HG03175 (cell line): ENCODE results near the gene PUS1.
"Not testable (repeated sequence)": the region's sequence is repeated elsewhere in the genome, so short reads cannot be mapped to it uniquely, and the experiment has no call there.

Experiments
- ATAC-seq: cut with Tn5 transposase; IDR thresholded peaks from one replicate; pipeline ENCODE4 v1.9.1; 2021; ENCODE audit warnings: mild to moderate bottlenecking, moderate library complexity; ENCODE audit not compliant: unreplicated experiment

The PUS1 gene

GRCh38 chr12:131959116-131959515 is 30.0 kb downstream of the PUS1 start:
- no peak for ATAC-seq

DNA sequence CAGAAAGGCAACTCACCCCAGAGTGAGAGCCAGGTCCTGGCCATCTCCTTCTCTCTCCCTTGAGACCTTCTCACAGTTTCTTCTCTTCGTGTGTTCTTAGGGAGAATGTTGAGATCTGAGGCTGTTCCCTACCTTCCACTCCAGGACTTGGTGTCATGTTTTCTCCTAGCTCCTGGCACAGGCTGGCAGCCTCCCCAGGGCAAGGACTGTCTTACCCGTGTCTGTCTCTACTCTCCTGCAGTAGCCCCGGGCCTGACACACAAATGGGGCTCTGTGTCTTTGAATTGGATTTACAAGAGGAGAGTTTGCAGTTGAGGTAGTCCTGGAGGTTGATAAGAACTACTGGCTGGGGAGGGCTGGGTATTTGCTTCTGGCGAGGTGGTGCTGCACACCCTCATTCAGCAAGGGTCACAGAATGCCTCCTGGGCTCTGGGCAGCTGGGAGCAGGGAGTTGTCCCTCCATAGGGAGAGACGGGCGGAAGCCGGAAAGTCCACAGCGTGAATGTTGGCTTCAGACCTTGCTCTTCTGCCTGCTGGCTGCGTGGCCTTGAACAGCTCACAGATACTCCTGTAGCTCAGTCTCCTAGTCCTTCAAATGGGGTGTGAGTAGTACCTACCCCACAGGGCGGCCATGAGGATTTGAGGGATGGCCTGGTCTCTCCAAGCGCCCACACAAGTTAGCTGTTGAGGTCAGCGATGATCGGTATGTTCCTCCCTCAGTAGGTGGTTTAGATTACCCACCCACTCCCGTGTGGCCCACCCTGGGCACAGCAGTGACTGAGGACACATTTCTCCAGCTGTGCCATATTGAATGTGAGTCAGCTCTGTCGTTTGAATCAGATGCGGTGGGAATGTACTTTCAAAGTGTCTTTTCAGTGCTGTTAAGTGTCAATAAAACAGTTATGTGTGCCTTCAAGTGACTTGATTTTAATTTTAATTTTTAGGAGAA is 30.8 kb downstream of the PUS1 start:
- no peak for ATAC-seq

DNA sequence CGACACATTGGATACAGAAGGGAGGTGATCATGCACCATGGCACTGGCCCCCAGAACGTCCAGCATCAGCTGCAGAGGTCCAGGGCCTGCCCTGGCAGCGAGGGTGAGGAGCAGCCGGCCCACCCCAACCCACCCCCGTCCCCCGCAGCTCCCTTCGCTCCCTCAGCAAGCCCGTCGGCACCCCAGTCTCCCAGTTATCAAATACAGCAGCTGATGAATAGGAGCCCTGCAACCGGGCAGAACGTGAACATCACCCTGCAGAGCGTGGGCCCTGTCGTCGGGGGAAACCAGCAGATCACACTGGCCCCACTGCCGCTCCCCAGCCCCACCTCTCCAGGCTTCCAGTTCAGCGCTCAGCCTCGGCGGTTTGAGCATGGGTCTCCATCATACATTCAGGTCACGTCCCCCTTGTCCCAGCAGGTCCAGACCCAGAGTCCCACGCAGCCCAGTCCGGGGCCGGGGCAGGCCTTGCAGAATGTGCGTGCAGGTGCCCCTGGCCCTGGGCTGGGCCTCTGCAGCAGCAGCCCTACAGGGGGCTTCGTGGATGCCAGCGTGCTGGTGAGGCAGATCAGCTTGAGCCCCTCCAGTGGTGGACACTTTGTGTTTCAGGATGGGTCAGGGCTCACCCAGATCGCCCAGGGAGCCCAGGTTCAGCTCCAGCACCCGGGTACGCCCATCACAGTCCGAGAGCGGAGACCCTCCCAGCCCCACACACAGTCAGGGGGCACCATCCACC is 31.7 kb downstream of the PUS1 start:
- ATAC-seq, result not testable (repeated sequence)

DNA sequence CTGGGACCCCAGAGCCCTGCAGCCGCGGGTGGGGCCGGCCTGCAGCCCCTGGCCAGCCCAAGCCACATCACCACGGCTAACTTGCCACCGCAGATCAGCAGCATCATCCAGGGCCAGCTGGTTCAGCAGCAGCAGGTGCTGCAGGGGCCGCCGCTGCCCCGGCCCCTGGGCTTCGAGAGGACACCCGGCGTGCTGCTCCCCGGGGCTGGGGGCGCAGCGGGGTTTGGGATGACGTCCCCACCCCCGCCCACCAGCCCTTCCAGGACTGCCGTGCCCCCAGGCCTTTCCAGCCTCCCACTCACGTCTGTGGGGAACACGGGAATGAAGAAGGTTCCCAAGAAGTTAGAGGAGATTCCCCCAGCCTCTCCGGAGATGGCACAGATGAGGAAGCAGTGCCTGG is 32.3 kb downstream of the PUS1 start:
- not testable (repeated sequence) for ATAC-seq

DNA sequence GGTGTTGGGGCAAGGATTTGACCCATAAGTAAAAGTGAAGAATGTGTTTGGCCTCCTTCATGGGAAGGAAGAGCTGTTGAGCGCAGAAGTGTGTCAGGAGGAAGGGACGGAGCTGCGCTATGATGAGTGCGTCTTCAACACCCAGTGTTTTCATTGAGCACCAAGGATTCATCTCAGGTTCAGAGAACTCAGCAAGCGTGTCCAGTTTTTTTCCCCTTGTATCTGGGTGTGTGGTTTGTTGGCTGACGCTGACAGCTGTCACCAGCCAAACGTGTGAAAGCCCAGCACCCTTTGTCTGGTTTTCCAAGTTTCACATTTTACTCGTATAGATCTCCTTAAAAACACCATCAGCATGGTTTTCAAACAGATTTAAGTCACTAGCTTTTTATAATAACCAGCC is 33.0 kb downstream of the PUS1 start:
- ATAC-seq, result no peak

- no peak for ATAC-seq
Observed at GRCh38 chr12:131963381-131963780, 34.3 kb downstream of the PUS1 start.

- ATAC-seq, result no peak
Observed at GRCh38 chr12:131965073-131965472, 36.0 kb downstream of the PUS1 start.

DNA sequence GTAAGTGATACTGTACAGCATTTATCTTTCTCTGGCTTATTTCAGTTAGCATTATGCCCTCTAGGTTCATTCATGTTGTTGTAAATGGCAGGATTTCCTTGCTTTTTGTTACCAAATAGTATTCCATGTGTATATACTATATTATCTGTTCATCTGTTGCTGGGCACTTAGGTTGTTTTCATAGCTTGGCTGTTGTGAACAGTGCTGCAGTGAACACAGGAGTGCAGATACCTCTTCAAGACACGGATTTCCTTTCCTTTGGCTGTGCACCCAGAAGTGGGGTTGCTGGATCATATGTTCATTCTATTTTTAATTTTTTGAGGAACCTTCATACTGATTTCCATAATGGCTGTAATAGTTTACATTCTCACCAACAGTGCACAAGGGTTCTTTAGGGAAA is 42.1 kb downstream of the PUS1 start:
- ATAC-seq, result no peak

- ATAC-seq, result no peak
Observed at GRCh38 chr12:131975228-131975627, 46.2 kb downstream of the PUS1 start.

GRCh38 chr12:131979606-131980005 is 50.5 kb downstream of the PUS1 start:
- no peak for ATAC-seq

GRCh38 chr12:131980263-131980662 is 51.2 kb downstream of the PUS1 start:
- no peak for ATAC-seq

DNA sequence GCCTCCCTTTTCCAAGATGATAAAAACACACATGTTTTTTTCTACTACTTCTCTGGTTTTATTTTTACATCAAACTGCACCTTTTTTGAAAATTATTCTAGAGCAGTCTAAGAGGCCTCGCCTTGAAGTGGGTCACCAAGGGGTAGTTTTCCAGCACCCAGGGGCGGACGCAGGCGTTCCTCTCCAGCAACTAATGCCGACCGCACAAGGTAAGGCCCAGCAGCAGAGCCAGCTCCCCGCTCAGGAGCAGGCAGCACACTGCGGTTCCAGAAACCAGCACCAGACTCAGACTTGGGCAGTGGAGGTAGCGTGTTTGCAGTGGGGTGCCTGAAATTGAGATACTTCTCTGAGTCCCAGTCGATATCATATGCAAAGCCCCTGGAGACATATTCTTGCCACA is 52.3 kb downstream of the PUS1 start:
- no peak for ATAC-seq

- ATAC-seq, result no peak
Observed at GRCh38 chr12:131982041-131982440, 53.0 kb downstream of the PUS1 start.

GRCh38 chr12:131983026-131983425 is 54.0 kb downstream of the PUS1 start:
- ATAC-seq, result no peak

DNA sequence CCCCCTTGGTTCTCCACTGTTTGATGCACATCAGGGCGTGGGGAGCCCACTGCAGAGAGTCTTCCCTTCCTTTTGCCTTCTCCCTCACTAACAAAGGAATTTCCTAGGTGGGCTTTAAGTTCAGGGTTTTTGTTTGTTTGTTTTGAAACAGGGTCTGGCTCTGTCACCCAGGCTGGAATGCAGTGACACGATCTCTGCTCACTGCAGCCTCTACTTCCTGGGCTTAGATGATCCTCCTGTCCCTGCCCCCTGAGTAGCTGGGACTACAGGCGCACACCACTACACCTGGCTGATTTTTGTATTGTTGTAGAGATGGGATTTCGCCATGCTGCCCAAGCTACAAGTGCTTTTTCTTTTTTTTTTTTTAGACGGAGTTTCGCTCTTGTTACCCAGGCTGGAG is 54.5 kb downstream of the PUS1 start:
- ATAC-seq, result no peak

DNA sequence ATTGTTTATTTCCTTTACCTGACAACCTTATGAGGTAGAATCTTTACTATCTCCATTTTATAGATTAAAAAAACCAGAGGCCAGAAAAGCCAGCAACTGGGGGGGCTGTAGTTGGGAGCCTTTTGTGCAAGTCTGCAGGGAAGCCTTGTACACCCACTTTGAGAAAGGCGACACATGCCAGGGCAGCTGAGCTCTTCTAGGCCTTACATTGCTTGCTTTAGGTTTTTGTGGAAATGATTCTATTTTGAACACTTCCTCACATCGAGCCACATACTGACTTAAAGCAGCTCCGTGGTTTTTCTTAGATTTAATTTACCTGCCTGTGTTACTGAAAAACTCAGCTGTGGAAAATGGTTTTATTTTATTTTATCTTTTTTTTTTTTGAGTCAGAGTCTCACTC is 55.3 kb downstream of the PUS1 start:
- ATAC-seq, result no peak

DNA sequence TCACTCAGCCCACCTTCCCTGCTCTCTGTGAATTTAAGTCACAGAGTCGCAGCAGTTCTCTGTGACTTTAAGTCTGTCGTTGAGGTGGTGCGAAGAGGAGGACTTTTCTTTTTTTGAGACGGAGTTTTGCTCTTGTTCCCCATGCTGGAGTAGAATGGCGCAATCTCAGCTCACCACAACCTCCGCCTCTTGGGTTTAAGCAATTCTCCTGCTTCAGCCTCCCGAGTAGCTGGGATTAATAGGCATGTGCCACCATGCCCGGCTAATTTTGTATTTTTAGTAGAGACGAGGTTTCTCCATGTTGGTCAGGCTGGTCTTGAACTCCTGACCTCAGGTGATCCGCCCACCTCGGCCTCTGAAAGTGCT is 56.4 kb downstream of the PUS1 start:
- ATAC-seq, result not testable (repeated sequence)

DNA sequence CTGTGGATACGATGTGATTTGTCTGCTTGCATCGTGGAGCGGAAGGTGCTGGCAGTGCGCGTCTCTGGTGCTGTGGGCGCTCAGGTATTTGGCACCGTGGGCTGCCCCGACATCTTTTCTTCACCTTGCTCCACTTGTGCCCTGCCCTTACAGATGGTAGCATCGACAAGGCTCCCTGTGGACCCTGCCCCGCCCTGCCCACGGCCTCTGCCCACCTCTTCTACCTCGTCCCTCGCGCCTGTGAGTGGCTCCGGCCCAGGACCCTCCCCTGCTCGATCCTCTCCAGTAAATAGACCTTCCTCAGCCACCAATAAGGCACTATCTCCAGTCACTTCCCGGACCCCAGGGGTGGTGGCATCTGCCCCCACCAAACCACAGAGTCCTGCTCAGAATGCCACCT is 57.3 kb downstream of the PUS1 start:
- no peak for ATAC-seq

- no peak for ATAC-seq
Observed at GRCh38 chr12:131986910-131987309, 57.8 kb downstream of the PUS1 start.

DNA sequence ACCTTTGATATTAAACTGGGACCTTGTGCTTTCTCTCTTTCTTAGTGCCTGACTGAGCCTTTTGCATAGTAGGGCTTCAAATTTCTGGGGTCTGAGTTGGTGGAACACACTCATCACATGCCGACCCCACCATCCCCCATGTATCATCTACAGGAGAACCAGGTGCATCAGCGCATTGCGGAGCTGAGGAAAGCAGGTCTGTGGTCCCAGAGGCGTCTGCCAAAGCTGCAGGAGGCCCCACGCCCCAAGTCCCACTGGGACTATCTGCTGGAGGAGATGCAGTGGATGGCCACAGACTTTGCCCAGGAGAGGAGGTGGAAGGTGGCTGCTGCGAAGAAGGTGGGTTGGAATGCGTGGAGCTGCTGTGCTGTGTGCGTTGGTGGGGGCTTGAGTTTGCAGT is 58.5 kb downstream of the PUS1 start:
- ATAC-seq, result no peak

- ATAC-seq, result no peak
Observed at GRCh38 chr12:131988054-131988796, 59.1 kb downstream of the PUS1 start.
